Liver (tissue), 3 donors: Measurements from ENCODE around the gene CEACAM1.

Experiments
- CTCF ChIP-seq: fragments of 150-350 bp; IDR thresholded peaks from 2 replicates; pipeline ENCODE4 v1.5.1; 2017; ENCODE audit warnings: improper control_type of control experiment, low read depth, low read length; ENCODE audit not compliant: missing input control
- GABPA ChIP-seq, 2 donors: IDR thresholded peaks in 1 of 2; conservative IDR thresholded peaks in 1 of 2; 2 replicates each; pipeline ENCODE4 v1.6.1; 2016; ENCODE audit warnings: antibody characterized with exemption in 2 of 2, mild to moderate bottlenecking in 1 of 2, moderate library complexity in 1 of 2
- JUND ChIP-seq, 2 donors: IDR thresholded peaks; 2 replicates each; pipeline ENCODE4 v1.6.1; 2016; ENCODE audit warnings: antibody characterized with exemption in 2 of 2
- RAD21 ChIP-seq, 2 donors: IDR thresholded peaks; 2 replicates each; pipeline ENCODE4 v1.6.1; 2016; ENCODE audit warnings: antibody characterized with exemption in 2 of 2, mild to moderate bottlenecking in 2 of 2
- REST ChIP-seq: IDR thresholded peaks from 2 replicates; pipeline ENCODE4 v1.6.1; 2016; ENCODE audit warnings: antibody characterized with exemption, mild to moderate bottlenecking
- RXRA ChIP-seq, 2 donors: IDR thresholded peaks; 2 replicates each; pipeline ENCODE4 v1.6.1; 2017 to 2018; ENCODE audit warnings: antibody characterized with exemption in 2 of 2, mild to moderate bottlenecking in 1 of 2
- SP1 ChIP-seq: IDR thresholded peaks from 2 replicates; pipeline ENCODE4 v1.6.1; 2018; ENCODE audit warnings: antibody characterized with exemption, mild to moderate bottlenecking
- TAF1 ChIP-seq: conservative IDR thresholded peaks from 2 replicates; pipeline ENCODE4 v1.6.1; 2016; ENCODE audit warnings: antibody characterized with exemption, mild to moderate bottlenecking
- YY1 ChIP-seq: IDR thresholded peaks from 2 replicates; pipeline ENCODE4 v1.6.1; 2016; ENCODE audit warnings: antibody characterized with exemption, mild to moderate bottlenecking
- TF ChIP-seq, protein P1 (sequence below): IDR thresholded peaks from 2 replicates; pipeline ENCODE4 v1.6.1; 2016; ENCODE audit warnings: antibody characterized with exemption
- TF ChIP-seq, protein P2 (sequence below): IDR thresholded peaks from 2 replicates; pipeline ENCODE4 v1.6.1; 2016; ENCODE audit warnings: antibody characterized with exemption
- donor health status: healthy.
- donor health status: healthy.

DNA sequence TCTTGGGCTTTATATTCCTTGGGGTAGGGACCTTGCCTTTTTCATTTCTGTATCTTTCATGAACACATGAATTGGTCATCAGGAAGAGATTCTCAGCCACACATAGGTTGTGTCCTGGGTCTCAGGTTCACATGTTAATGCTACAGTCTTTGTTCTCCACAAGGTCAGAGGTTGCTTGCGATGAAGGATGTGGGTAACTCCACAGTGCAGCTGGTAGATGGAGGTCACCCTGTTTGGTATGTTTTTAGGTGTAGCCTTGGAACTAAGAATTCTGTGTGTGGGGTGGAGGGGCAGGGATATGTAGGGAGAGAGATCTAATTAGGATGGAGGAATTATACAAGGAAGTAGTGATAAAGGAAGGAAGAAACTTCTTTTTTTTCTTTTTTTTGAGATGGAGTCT lies 23.2 kb downstream of the CEACAM1 start:
- TF ChIP-seq CTCF (no peak), RAD21 (IDR thresholded peaks at IDR 0.05) (no peak), RXRA (IDR thresholded peaks at IDR 0.05) (no peak), REST (no peak), YY1 (no peak), GABPA (IDR thresholded peaks at IDR 0.05 in 1 of 2, conservative IDR thresholded peaks at IDR 0.05 in 1 of 2) (no peak), TAF1 (no peak), SP1 (no peak), JUND (IDR thresholded peaks at IDR 0.05) (no peak)
- TF ChIP-seq, protein P1, sequence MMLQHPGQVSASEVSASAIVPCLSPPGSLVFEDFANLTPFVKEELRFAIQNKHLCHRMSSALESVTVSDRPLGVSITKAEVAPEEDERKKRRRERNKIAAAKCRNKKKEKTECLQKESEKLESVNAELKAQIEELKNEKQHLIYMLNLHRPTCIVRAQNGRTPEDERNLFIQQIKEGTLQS: no peak
- TF ChIP-seq, protein P2, sequence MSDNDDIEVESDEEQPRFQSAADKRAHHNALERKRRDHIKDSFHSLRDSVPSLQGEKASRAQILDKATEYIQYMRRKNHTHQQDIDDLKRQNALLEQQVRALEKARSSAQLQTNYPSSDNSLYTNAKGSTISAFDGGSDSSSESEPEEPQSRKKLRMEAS: no peak
